Loucy (cell line): Measurements from ENCODE around the gene RNU4-1.
"Not testable (repeated sequence)": the region's sequence is repeated elsewhere in the genome, so short reads cannot be mapped to it uniquely, and the experiment has no call there.

Experiments used
- H2AFZ ChIP-seq: fragments of 200-600 bp; sonication (generic); 2 replicates; pipeline ENCODE4 v1.6.0; 2016; ENCODE audit warnings: antibody characterized with exemption, mild to moderate bottlenecking, low read length, moderate library complexity
- H3F3A ChIP-seq: fragments of 200-600 bp; 2 replicates; pipeline ENCODE4 v1.6.0; 2016; ENCODE audit warnings: antibody characterized with exemption, low read depth, mild to moderate bottlenecking
- H3K27me3 ChIP-seq: fragments of 200-600 bp; sonication (generic); 2 replicates; pipeline ENCODE4 v1.6.1; 2014; ENCODE audit warnings: low read length, mild to moderate bottlenecking; ENCODE audit not compliant: insufficient read depth, poor library complexity, severe bottlenecking
- H3K36me3 ChIP-seq: fragments of 200-600 bp; sonication (generic); 2 replicates; pipeline ENCODE4 v1.6.1; 2016; ENCODE audit warnings: low read length; ENCODE audit not compliant: insufficient read depth
- H3K4me1 ChIP-seq: fragments of 200-600 bp; sonication (generic); 2 replicates; pipeline ENCODE4 v1.5.1; 2014; ENCODE audit warnings: low read length, mild to moderate bottlenecking; ENCODE audit not compliant: insufficient read depth, poor library complexity, severe bottlenecking
- H3K4me2 ChIP-seq: fragments of 200-600 bp; sonication (generic); 2 replicates; pipeline ENCODE4 v1.6.0; 2014; ENCODE audit warnings: antibody characterized with exemption, low read length, low read depth, mild to moderate bottlenecking; ENCODE audit not compliant: poor library complexity, severe bottlenecking
- H3K4me3 ChIP-seq: fragments of 200-600 bp; sonication (generic); 2 replicates; pipeline ENCODE4 v1.5.1; 2014; ENCODE audit warnings: low read length, mild to moderate bottlenecking, mixed read lengths; ENCODE audit not compliant: poor library complexity, severe bottlenecking
- H3K79me2 ChIP-seq: fragments of 200-600 bp; sonication (generic); 2 replicates; pipeline ENCODE4 v1.6.1; 2014; ENCODE audit warnings: low read length; ENCODE audit not compliant: insufficient read depth
- H3K9ac ChIP-seq: fragments of 200-600 bp; sonication (generic); 2 replicates; pipeline ENCODE4 v1.6.0; 2014; ENCODE audit warnings: mild to moderate bottlenecking, low read depth, low read length, moderate library complexity; ENCODE audit not compliant: poor library complexity, severe bottlenecking
- H3K9me2 ChIP-seq: fragments of 200-600 bp; sonication (generic); replicated peaks from 2 replicates; pipeline ENCODE4 v1.6.1; 2016; ENCODE audit warnings: low read depth, low read length, mixed read lengths
- H3K9me3 ChIP-seq: fragments of 200-600 bp; sonication (generic); 2 replicates; pipeline ENCODE4 v1.6.1; 2014; ENCODE audit warnings: mild to moderate bottlenecking, antibody characterized with exemption, low read length, low read depth; ENCODE audit not compliant: insufficient read depth
- H4K20me1 ChIP-seq: fragments of 200-600 bp; sonication (generic); 2 replicates; pipeline ENCODE4 v1.6.0; 2014; ENCODE audit warnings: antibody characterized with exemption, low read length, mild to moderate bottlenecking; ENCODE audit not compliant: insufficient read depth, poor library complexity, severe bottlenecking
- CTCF ChIP-seq: fragments of 200-600 bp; sonication (generic); conservative IDR thresholded peaks from 2 replicates; pipeline ENCODE4 v1.5.1; 2014; ENCODE audit warnings: mild to moderate bottlenecking, antibody characterized with exemption, low read length
- EZH2phosphoT487 ChIP-seq: fragments of 200-600 bp; IDR thresholded peaks from 2 replicates; pipeline ENCODE4 v1.6.1; 2018; ENCODE audit warnings: antibody characterized with exemption, mild to moderate bottlenecking, moderate library complexity, borderline replicate concordance

Gene RNU4-1

GRCh38 chr12:120257041-120257821 is 35.8 kb downstream of the RNU4-1 start:
- H2AFZ ChIP-seq, result no peak overlapping the region
- no peak for TF ChIP-seq EZH2phosphoT487
- no peak for TF ChIP-seq CTCF
- H3K4me3 ChIP-seq, result no peak overlapping the region
- no peak overlapping the region for H3K4me2 ChIP-seq
- H3K79me2 ChIP-seq, result no peaks in the 10 kb centered on the region
- H3K9ac ChIP-seq, result no peak overlapping the region
- peaks cover 85% of the 10 kb centered on the region for H3K27me3 ChIP-seq
- H3K36me3 ChIP-seq, result no peaks in the 10 kb centered on the region
- no peaks in the 10 kb centered on the region for H3K9me2 ChIP-seq
- no peaks in the 10 kb centered on the region for H3K9me3 ChIP-seq
- H3F3A ChIP-seq, result peaks cover 3% of the 10 kb centered on the region; the same call in 1 of the 2 replicates
- peaks cover 4% of the 10 kb centered on the region for H3K4me1 ChIP-seq
- peaks cover 4% of the 10 kb centered on the region for H4K20me1 ChIP-seq

DNA sequence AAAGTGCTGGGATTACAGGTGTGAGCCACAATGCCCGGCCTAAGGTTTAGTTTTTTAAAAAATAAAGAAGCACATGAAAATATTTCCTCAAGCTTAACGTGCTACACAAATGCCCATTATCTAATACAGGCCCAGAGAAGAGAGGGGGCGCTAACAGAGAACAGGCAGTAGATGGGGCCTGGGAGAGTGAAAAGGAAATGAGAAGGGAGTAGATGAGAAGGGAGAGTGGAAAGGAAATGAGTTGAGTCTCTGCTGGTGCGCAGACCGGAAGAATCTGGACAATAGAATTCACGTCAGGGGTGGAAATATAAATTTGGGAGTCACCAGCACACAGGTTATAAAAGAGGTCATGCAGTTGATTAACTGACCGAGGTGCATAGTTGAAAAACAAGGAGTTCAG is 38.2 kb downstream of the RNU4-1 start:
- Histone ChIP-seq H3K9me2 (no peaks in the 10 kb centered on the region), H3K9ac (no peak overlapping the region), H4K20me1 (peaks cover 7% of the 10 kb centered on the region), H3K27me3 (peaks cover 66% of the 10 kb centered on the region), H3K4me3 (no peak overlapping the region), H3K36me3 (no peaks in the 10 kb centered on the region), H3K4me2 (no peak overlapping the region), H2AFZ (no peak overlapping the region), H3F3A (peaks cover 3% of the 10 kb centered on the region; the same call in 1 of the 2 replicates), H3K79me2 (no peaks in the 10 kb centered on the region), H3K4me1 (peaks cover 21% of the 10 kb centered on the region), H3K9me3 (no peaks in the 10 kb centered on the region)
- peak; percentile 54 for TF ChIP-seq CTCF
- no peak for TF ChIP-seq EZH2phosphoT487

DNA sequence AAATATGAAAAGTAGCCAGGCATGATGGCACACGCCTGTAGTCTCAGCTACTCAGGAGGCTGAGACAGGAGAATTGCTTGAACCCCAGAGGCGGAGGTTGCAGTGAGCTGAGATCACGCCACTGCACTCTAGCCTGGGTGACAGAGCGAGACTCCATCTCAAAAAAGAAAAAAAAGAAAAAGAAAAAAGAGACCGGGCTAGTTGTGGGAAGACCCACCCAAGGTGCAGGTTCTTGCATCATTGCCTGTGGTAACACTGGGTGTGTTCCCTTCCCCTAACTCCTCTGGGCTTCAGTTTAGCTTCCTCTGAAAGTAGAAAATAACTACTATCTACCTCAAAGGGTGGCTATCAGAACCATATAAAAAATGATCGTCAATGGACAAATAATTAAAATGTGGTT is 39.7 kb downstream of the RNU4-1 start:
- H2AFZ ChIP-seq, H3K4me3 ChIP-seq, H3K79me2 ChIP-seq, H3F3A ChIP-seq, H4K20me1 ChIP-seq, H3K9me3 ChIP-seq, H3K9ac ChIP-seq, H3K36me3 ChIP-seq, H3K4me2 ChIP-seq, H3K9me2 ChIP-seq: not testable (repeated sequence)
- Histone ChIP-seq H3K4me1 (peaks cover 21% of the 10 kb centered on the region), H3K27me3 (peaks cover 71% of the 10 kb centered on the region)
